ENCODE data around the gene ATP2B2.

Gene ATP2B2

DNA sequence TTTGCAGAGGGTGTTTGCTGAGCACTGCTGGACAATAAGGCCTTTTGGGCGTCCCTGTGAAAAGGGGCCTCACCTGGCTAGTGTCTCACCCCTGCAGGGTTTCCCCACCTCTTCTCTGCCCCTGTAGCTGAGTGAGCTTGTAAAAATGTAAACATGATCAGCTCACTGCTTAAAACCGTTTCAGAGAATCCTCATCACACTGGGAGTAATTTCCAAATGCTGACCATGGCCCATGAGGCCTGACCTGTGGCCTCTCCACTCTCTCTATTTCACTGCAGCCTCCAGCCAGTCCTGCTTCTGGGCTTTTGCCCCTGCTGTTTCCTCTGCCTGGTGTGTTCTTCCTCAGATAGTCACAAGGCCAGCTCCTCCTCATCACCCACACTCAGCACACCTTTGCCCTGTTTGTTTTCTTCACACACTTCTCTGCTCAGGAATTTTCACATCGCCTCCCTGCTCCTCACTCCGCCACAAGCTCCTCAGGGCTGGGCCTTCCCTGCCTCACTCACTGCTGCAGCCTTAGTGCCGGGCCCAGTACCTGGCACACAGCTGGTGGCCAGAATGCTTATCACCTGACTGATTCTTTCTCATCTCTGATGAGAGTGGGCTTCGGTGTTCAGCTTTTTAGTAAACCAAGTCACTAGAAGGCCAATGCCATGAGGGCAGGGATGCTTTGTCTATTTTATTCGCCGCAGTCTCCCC is 105.2 kb downstream of the ATP2B2 start:
- DNase-seq (ENCODE audit: low read depth), result no peak
- Histone ChIP-seq H3K4me3 (ENCODE audit: low read length) (no peak overlapping the region), H3K4me1 (ENCODE audit: control insufficient read depth, insufficient read depth, low read length) (no peaks in the 10 kb centered on the region), H3K9ac (ENCODE audit: low read length) (no peak overlapping the region), H3K9me3 (ENCODE audit: control insufficient read depth, low read length) (no peaks in the 10 kb centered on the region), H3K27me3 (replicated peaks; ENCODE audit: control insufficient read depth, insufficient read depth, low read length) (peaks cover 34% of the 10 kb centered on the region), H3K36me3 (ENCODE audit: control insufficient read depth, insufficient read depth, low read length, severe bottlenecking) (no peaks in the 10 kb centered on the region)

DNA sequence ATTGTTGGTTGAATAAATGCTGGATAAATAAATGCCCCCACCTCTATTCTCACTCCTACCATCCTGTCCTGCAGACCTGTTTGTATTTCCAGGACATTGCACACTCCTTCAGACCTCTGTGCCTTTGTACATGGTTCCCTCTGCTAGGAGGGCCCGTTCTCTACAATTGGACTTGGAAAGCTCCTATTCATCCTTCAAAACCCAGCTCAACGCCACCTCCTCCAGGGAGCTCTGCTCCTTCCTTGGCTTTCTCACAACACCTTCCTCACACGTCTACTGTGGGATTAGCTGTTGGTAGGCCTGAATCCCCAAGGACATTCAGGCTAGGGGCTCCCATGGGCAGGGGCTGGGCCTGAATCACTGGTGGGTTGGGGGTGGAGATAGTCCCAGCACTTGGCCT is 105.8 kb downstream of the ATP2B2 start:
- peaks cover 30% of the 10 kb centered on the region for H3K27me3 ChIP-seq (replicated peaks; ENCODE audit: control insufficient read depth, insufficient read depth, low read length)
- DNase-seq (ENCODE audit: low read depth), result no peak
- no peak overlapping the region for H3K4me3 ChIP-seq (ENCODE audit: low read length)
- no peak overlapping the region for H3K9ac ChIP-seq (ENCODE audit: low read length)
- H3K36me3 ChIP-seq (ENCODE audit: control insufficient read depth, insufficient read depth, low read length, severe bottlenecking), result no peaks in the 10 kb centered on the region
- no peaks in the 10 kb centered on the region for H3K4me1 ChIP-seq (ENCODE audit: control insufficient read depth, insufficient read depth, low read length)
- H3K9me3 ChIP-seq (ENCODE audit: control insufficient read depth, low read length), result no peaks in the 10 kb centered on the region

DNA sequence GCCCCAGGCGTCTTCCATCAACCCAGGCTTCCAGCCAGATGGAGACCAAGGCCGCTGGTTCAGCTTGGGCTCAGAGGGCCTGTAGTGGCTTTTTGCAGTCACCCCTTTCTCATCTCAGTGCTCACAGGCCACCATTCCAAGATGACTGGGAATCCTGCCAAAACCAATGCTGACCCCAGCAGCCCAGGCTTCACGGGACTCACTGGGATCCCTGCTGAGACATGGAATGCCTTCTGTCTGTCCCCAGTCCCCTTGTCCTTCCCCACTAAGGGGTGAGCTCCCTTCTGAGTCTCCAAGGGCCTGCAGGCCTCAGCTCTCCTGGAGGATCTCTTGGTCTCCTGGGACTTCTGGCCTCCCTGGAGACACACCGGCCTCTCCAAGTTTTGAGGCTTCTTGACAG is 107.0 kb downstream of the ATP2B2 start:
- no peak for DNase-seq (ENCODE audit: low read depth)
- peaks cover 23% of the 10 kb centered on the region for H3K27me3 ChIP-seq (replicated peaks; ENCODE audit: control insufficient read depth, insufficient read depth, low read length)
- no peak overlapping the region for H3K4me3 ChIP-seq (ENCODE audit: low read length)
- H3K9ac ChIP-seq (ENCODE audit: low read length), result no peak overlapping the region
- no peaks in the 10 kb centered on the region for H3K9me3 ChIP-seq (ENCODE audit: control insufficient read depth, low read length)
- no peaks in the 10 kb centered on the region for H3K36me3 ChIP-seq (ENCODE audit: control insufficient read depth, insufficient read depth, low read length, severe bottlenecking)
- no peaks in the 10 kb centered on the region for H3K4me1 ChIP-seq (ENCODE audit: control insufficient read depth, insufficient read depth, low read length)

DNA sequence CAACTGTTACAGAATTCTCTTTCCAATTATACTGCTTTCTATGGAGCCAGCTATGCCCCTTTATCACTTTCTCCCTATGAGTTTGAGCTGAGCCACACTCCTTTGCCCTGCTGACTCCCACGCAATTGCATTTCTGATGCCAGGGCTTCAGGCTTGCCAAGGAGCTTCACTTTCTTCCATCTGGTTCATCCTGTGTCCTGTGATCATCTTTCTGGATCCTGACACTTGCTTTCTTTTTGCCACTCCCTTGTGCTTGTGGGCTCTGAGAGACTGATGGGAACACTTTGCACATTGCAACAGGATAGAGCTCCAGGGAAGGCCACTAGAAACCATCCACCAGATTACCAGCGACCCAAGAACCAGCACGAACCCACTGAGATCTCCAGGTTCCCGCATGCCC is 107.5 kb downstream of the ATP2B2 start:
- Histone ChIP-seq H3K9me3 (ENCODE audit: control insufficient read depth, low read length) (no peaks in the 10 kb centered on the region), H3K4me1 (ENCODE audit: control insufficient read depth, insufficient read depth, low read length) (no peaks in the 10 kb centered on the region), H3K27me3 (replicated peaks; ENCODE audit: control insufficient read depth, insufficient read depth, low read length) (peaks cover 18% of the 10 kb centered on the region), H3K9ac (ENCODE audit: low read length) (no peak overlapping the region), H3K36me3 (ENCODE audit: control insufficient read depth, insufficient read depth, low read length, severe bottlenecking) (no peaks in the 10 kb centered on the region), H3K4me3 (ENCODE audit: low read length) (no peak overlapping the region)
- no peak for DNase-seq (ENCODE audit: low read depth)

DNA sequence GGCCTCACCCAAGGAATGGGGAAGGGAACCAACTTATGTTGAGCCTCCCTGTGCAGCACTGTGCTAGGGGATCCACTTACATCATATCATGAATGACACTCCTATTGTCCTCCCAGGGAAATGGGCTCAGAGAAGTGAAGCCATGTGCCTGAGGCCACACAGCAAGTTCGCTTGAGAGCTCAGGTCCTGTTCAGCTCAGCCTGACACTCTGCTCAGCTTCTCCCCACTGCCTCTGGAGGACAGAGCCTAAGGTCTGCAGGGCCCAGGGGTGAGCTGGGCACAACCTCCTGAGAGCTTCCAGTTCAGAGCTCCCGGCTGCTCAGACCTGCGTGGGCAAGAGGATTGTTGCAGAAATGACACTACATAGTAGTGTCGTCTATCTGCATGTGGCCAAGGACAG is 108.5 kb downstream of the ATP2B2 start:
- H3K9ac ChIP-seq (ENCODE audit: low read length), result no peak overlapping the region
- no peak overlapping the region for H3K4me3 ChIP-seq (ENCODE audit: low read length)
- no peaks in the 10 kb centered on the region for H3K4me1 ChIP-seq (ENCODE audit: control insufficient read depth, insufficient read depth, low read length)
- H3K27me3 ChIP-seq (replicated peaks; ENCODE audit: control insufficient read depth, insufficient read depth, low read length), result peaks cover 12% of the 10 kb centered on the region
- no peaks in the 10 kb centered on the region for H3K36me3 ChIP-seq (ENCODE audit: control insufficient read depth, insufficient read depth, low read length, severe bottlenecking)
- no peaks in the 10 kb centered on the region for H3K9me3 ChIP-seq (ENCODE audit: control insufficient read depth, low read length)
- no peak for DNase-seq (ENCODE audit: low read depth)

DNA sequence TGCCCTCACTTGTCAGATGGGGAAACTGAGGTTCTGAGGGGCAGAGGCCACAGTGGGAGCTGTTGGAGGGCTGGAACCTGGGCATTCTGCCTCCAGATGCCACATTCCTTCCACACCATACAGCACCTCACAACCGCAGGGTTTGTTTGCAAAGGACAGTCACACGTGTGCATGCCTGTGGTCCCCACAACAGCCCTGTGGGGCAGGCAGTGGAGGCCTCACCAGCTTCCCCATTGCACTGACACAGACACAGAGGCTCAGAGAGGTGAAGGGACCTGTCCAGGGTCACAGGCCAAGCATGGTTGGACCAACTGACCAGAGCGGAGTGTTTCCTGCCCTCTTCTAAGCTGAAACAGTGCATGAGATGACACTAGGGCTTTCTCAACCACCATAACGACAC is 109.3 kb downstream of the ATP2B2 start:
- no peaks in the 10 kb centered on the region for H3K4me1 ChIP-seq (ENCODE audit: control insufficient read depth, insufficient read depth, low read length)
- H3K9ac ChIP-seq (ENCODE audit: low read length), result no peak overlapping the region
- no peak overlapping the region for H3K4me3 ChIP-seq (ENCODE audit: low read length)
- no peaks in the 10 kb centered on the region for H3K36me3 ChIP-seq (ENCODE audit: control insufficient read depth, insufficient read depth, low read length, severe bottlenecking)
- H3K27me3 ChIP-seq (replicated peaks; ENCODE audit: control insufficient read depth, insufficient read depth, low read length), result peaks cover 13% of the 10 kb centered on the region
- H3K9me3 ChIP-seq (ENCODE audit: control insufficient read depth, low read length), result peaks cover 5% of the 10 kb centered on the region
- no peak for DNase-seq (ENCODE audit: low read depth)

DNA sequence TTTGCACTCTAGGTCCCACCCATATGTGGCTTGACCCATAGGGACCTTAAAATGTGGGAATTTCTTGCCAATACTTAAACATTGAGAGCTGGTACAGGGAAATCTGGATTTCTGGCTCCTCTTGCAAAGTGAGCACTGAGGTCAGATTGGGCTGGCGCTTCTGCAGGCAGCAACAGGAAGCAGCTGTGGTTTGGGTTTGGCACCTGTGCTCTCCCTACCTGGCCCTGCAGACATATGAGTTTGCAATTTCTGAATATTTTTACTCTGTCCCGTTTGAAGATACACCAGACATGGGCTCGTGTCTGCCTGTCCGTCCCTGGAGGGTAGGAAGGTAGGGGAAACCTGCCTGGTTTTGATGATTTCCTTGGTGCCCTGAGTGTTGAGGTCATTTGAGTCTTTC is 109.7 kb downstream of the ATP2B2 start:
- Histone ChIP-seq H3K4me3 (ENCODE audit: low read length) (no peak overlapping the region), H3K9ac (ENCODE audit: low read length) (no peak overlapping the region), H3K9me3 (ENCODE audit: control insufficient read depth, low read length) (peaks cover 7% of the 10 kb centered on the region), H3K4me1 (ENCODE audit: control insufficient read depth, insufficient read depth, low read length) (no peaks in the 10 kb centered on the region), H3K36me3 (ENCODE audit: control insufficient read depth, insufficient read depth, low read length, severe bottlenecking) (no peaks in the 10 kb centered on the region), H3K27me3 (replicated peaks; ENCODE audit: control insufficient read depth, insufficient read depth, low read length) (peaks cover 13% of the 10 kb centered on the region)
- no peak for DNase-seq (ENCODE audit: low read depth)

DNA sequence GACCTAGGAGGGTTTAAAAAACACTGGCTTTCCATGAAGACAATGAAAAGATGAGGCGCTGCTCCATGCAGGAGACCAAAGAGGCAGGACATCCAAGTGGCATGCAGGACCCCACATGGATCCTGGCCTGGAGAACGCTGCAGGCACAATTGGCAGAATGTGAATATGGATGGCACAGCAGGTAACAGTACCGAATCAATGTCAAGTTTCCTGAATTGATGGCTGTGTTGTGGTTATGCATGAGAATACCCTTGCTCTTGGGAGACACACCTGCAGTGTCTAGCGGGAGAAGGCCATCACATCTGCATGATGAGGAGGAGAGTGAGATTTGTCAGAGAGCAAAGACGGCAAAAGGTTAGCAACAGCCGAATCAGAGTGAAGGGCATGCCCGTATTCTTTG is 110.2 kb downstream of the ATP2B2 start:
- H3K4me1 ChIP-seq (ENCODE audit: control insufficient read depth, insufficient read depth, low read length), result no peaks in the 10 kb centered on the region
- no peak overlapping the region for H3K9ac ChIP-seq (ENCODE audit: low read length)
- DNase-seq (ENCODE audit: low read depth), result no peak
- H3K9me3 ChIP-seq (ENCODE audit: control insufficient read depth, low read length), result peaks cover 11% of the 10 kb centered on the region
- H3K4me3 ChIP-seq (ENCODE audit: low read length), result no peak overlapping the region
- H3K36me3 ChIP-seq (ENCODE audit: control insufficient read depth, insufficient read depth, low read length, severe bottlenecking), result no peaks in the 10 kb centered on the region
- peaks cover 17% of the 10 kb centered on the region for H3K27me3 ChIP-seq (replicated peaks; ENCODE audit: control insufficient read depth, insufficient read depth, low read length)

DNA sequence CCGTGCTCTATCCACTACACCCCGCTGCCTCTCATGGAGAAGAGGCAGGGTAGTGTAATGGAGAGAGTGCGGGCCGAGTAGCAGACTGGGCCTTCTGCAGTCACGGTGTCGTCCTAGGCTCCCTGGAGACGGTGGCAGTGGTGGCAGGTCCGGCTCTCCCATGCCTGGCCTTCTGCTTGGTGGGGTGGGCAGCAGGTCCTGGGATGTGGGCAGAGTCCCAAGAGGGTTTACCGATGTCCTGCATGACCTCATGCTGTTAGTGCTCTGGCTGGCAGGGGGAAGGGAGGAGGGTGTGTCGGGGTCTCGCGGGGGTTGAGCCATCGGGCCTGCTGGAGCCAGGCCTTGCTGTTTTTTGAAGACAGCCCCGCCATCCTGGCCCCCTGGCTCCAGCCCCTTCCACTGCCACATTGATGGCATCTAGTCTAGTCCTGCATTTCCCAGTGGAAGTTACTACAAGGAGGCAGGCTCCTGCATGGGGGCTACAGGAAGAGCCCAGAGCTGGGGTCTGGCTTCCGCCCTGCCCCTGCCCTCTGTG is 110.8 kb downstream of the ATP2B2 start:
- Histone ChIP-seq H3K4me3 (ENCODE audit: low read length) (no peak overlapping the region), H3K27me3 (replicated peaks; ENCODE audit: control insufficient read depth, insufficient read depth, low read length) (peaks cover 19% of the 10 kb centered on the region), H3K9me3 (ENCODE audit: control insufficient read depth, low read length) (peaks cover 18% of the 10 kb centered on the region), H3K4me1 (ENCODE audit: control insufficient read depth, insufficient read depth, low read length) (no peaks in the 10 kb centered on the region), H3K36me3 (ENCODE audit: control insufficient read depth, insufficient read depth, low read length, severe bottlenecking) (no peaks in the 10 kb centered on the region), H3K9ac (ENCODE audit: low read length) (no peak overlapping the region)
- no peak for DNase-seq (ENCODE audit: low read depth)

DNA sequence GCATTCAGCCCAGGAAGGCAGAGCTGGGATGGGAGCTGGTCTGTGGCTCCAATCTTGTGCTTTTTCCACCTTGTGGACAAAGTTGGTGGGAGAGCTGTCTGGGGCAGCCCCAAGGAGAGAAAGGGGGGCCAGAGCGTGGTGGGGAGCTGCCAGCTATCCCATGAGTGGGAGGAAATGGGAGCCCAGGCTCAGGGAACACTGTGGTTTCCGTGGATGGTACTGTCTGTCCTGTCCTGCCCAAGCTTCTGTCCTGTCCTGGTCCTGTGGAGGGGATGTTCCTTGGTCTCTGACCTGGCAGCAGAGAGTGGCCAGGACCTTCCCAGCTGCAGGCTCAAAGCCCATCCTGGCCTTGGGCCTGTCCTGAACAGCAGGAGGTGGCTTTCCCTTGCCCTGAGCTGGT is 111.9 kb downstream of the ATP2B2 start:
- Histone ChIP-seq H3K9ac (ENCODE audit: low read length) (no peak overlapping the region), H3K4me3 (ENCODE audit: low read length) (no peak overlapping the region), H3K4me1 (ENCODE audit: control insufficient read depth, insufficient read depth, low read length) (no peaks in the 10 kb centered on the region), H3K27me3 (replicated peaks; ENCODE audit: control insufficient read depth, insufficient read depth, low read length) (peaks cover 19% of the 10 kb centered on the region), H3K9me3 (ENCODE audit: control insufficient read depth, low read length) (peaks cover 28% of the 10 kb centered on the region), H3K36me3 (ENCODE audit: control insufficient read depth, insufficient read depth, low read length, severe bottlenecking) (no peaks in the 10 kb centered on the region)
- DNase-seq (ENCODE audit: low read depth), result no peak

DNA sequence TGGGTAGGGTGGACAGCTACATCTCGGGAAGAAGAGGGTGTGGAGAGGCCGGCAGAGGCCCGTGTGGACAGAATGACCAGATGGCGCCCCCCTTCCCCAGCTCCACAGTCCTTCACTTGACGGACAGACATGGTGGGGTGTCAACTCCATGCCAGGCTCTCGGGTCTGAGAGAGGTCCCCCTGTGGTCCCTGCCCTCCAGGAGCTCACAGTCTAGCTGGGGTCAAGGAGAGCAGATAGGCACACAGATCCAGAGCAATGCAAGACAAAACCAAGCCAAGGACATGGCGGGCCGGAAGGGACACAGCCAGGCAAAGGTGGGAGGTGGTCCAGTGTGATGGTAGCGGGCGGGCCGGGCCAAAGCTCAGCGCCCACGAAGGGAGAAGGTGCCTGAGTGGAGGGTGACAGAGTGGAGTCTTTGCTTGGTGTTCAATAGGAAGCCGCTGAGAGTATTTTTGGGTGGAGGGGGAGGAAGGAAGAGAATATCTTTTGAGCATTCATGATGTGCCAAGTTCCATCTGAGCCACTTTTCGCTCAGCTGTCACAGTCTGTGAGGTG is 112.4 kb downstream of the ATP2B2 start:
- Histone ChIP-seq H3K9ac (ENCODE audit: low read length) (no peak overlapping the region), H3K4me1 (ENCODE audit: control insufficient read depth, insufficient read depth, low read length) (no peaks in the 10 kb centered on the region), H3K9me3 (ENCODE audit: control insufficient read depth, low read length) (peaks cover 33% of the 10 kb centered on the region), H3K27me3 (replicated peaks; ENCODE audit: control insufficient read depth, insufficient read depth, low read length) (peaks cover 19% of the 10 kb centered on the region), H3K36me3 (ENCODE audit: control insufficient read depth, insufficient read depth, low read length, severe bottlenecking) (no peaks in the 10 kb centered on the region), H3K4me3 (ENCODE audit: low read length) (no peak overlapping the region)
- no peak for DNase-seq (ENCODE audit: low read depth)

DNA sequence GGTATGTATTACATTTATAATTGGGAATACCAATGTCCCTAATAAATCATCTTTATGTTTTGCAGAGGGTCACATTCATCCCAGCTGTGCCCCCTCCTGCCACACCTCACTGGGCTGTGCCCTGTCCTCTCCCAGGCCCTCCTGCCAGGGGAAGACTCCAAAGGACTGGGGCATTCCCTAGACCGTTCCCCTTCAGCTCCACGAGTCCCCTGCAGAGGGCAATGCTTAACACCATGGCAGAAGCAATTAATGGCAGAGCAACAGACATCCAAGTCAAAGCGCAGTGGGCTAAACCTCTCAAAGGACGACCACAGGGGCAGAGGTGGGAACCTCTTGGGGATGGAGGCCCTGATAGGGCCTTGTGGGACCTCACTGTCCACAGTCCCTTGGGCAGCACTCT is 113.1 kb downstream of the ATP2B2 start:
- no peak overlapping the region for H3K4me3 ChIP-seq (ENCODE audit: low read length)
- H3K9me3 ChIP-seq (ENCODE audit: control insufficient read depth, low read length), result peaks cover 41% of the 10 kb centered on the region
- no peaks in the 10 kb centered on the region for H3K36me3 ChIP-seq (ENCODE audit: control insufficient read depth, insufficient read depth, low read length, severe bottlenecking)
- peaks cover 19% of the 10 kb centered on the region for H3K27me3 ChIP-seq (replicated peaks; ENCODE audit: control insufficient read depth, insufficient read depth, low read length)
- H3K9ac ChIP-seq (ENCODE audit: low read length), result no peak overlapping the region
- no peak for DNase-seq (ENCODE audit: low read depth)
- H3K4me1 ChIP-seq (ENCODE audit: control insufficient read depth, insufficient read depth, low read length), result no peaks in the 10 kb centered on the region

Measured in adipocyte (in vitro differentiated cells).